K562 (cell line): ENCODE data around the gene SLC32A1. TPM values are rescaled to one million over a fixed set of nuclear protein-coding genes. Genes with fewer than 3 reads are reported as not detected.
A peak's percentile ranks its signal among the peaks of the same experiment; 100 is the strongest.

ENCODE experiments used
- CTBP1 ChIP-seq: fragments of 450-650 bp; IDR thresholded peaks from 2 replicates; pipeline ENCODE4 v1.6.1; 2016; ENCODE audit warnings: borderline replicate concordance
- EZH2 ChIP-seq: IDR thresholded peaks from 2 replicates; pipeline ENCODE4 v1.6.1; 2012; ENCODE audit warnings: low read depth, mild to moderate bottlenecking, inconsistent platforms, low read length, borderline replicate concordance
- JUN ChIP-seq, 2 experiments: sonication (generic) in 1 of 2; formaldehyde crosslinking in 1 of 2; IDR thresholded peaks; 2 replicates each; pipeline versions ENCODE4 v1.6.1 to v1.8.0; 2012 to 2022; ENCODE audit warnings: borderline replicate concordance in 2 of 2, mild to moderate bottlenecking in 2 of 2, improper control_type of control experiment in 1 of 2, low read depth in 1 of 2, low read length in 1 of 2, missing genetic modification reagents in 1 of 2
- L3MBTL2 ChIP-seq: fragments of 450-650 bp; IDR thresholded peaks from 2 replicates; pipeline ENCODE4 v1.6.1; 2016; ENCODE audit warnings: mild to moderate bottlenecking, moderate library complexity
- PPARD ChIP-seq: fragments of 250-450 bp; sonication (Bioruptor Pico); IDR thresholded peaks from 2 replicates; pipeline ENCODE4 v1.8.0; 2022; ENCODE audit warnings: inconsistent platforms, mild to moderate bottlenecking, moderate library complexity
- TAF9B ChIP-seq: fragments of 450-650 bp; IDR thresholded peaks from 2 replicates; pipeline ENCODE4 v1.6.1; 2018; ENCODE audit warnings: mild to moderate bottlenecking; ENCODE audit not compliant: partially characterized antibody
- TGIF2 ChIP-seq: sonication (generic); formaldehyde crosslinking; IDR thresholded peaks from 2 replicates; pipeline ENCODE4 v1.8.1; 2022; ENCODE audit warnings: mild to moderate bottlenecking, missing genetic modification reagents, moderate library complexity
- ZEB2 ChIP-seq: fragments of 450-650 bp; IDR thresholded peaks from 2 replicates; pipeline ENCODE4 v1.6.1; 2016
- ZNF175 ChIP-seq: fragments of 200-800 bp; sonication (Bioruptor generic); IDR thresholded peaks from 2 replicates; pipeline ENCODE4 v1.6.1; 2016; ENCODE audit warnings: low read depth, mild to moderate bottlenecking, missing genetic modification characterization, missing compliant biosample characterization
- ZNF232 ChIP-seq: sonication (generic); formaldehyde crosslinking; IDR thresholded peaks from 2 replicates; pipeline ENCODE4 v1.8.0; 2022; ENCODE audit warnings: mild to moderate bottlenecking, missing genetic modification reagents
- polyA plus RNA-seq, 8 experiments: library from polyadenylated mRNA; depleted of rRNA in 4 of 8; stranded (reverse) in 5 of 8; unstranded in 3 of 8; fragments of >200 nt; fragmentation: Nextera tagmentation in 2 of 8; fragmentation: Illumina TruSeq in 1 of 8; extraction: Ambion mirVana in 2 of 8; extraction: Trizol in 1 of 8; gene quantifications; 2 replicates each; pipeline versions ENCODE4 v1.2.1 to v1.2.3, GENCODE V29; 2011 to 2014; ENCODE audit warnings: inconsistent platforms in 1 of 8, missing spikeins in 1 of 8
- total RNA-seq, 7 experiments: library from RNA; depleted of rRNA in 6 of 7; stranded (reverse); fragments of >200 nt in 6 of 7; fragmentation: Illumina TruSeq in 2 of 7; extraction: Trizol in 2 of 7; gene quantifications; 2 replicates each; pipeline versions ENCODE4 v1.2.1 to v1.2.3, GENCODE V29; 2011 to 2021; ENCODE audit warnings: low replicate concordance in 1 of 7
- TF ChIP-seq, protein P1 (sequence below): fragments of 450-650 bp; IDR thresholded peaks from 2 replicates; pipeline ENCODE4 v1.6.1; 2016; ENCODE audit warnings: mild to moderate bottlenecking, moderate library complexity
- TF ChIP-seq, protein P2 (sequence below): fragments of 250-450 bp; sonication (Bioruptor Pico); IDR thresholded peaks from 2 replicates; pipeline ENCODE4 v1.4.0; 2020; ENCODE audit warnings: borderline replicate concordance
- TF ChIP-seq, protein P3 (sequence below): fragments of 450-650 bp; IDR thresholded peaks from 2 replicates; pipeline ENCODE4 v1.7.0; 2016; ENCODE audit warnings: borderline replicate concordance

The SLC32A1 gene
- total and polyA plus RNA-seq, 9 of the 15 experiments (the other 6 are each of a cell fraction or from before 2014, with no cell fraction given): not detected

DNA sequence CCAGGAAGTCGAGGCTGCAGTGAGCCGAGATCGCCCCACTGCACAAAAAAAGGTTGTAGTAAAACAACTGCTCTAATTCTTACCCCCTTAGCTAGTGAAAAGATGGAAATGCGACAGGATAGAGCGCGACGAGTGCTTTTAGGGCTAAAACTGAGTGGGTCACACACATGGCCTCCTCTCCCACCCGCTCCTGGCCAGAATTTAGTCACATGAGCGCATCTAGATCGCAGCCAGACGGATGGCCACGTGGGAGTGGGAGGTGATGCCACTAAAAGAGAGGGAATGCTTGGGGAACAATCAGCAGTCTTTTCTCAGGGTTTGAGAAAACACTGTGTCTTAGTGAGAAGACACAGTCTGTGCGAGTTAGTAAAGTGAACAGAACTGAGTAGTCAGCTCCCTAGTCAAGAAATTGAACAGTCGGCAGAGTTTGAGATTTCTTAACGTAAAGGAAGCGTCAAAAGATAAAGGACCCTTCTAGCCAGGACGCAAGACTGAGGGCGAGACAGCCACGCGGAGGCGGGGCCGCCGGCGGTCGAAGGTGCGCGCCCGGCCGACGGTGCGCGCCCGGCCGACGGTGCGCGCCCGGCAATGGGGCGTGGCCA is 23.3 kb downstream of the SLC32A1 start (continued):
- TF ChIP-seq, protein P1, sequence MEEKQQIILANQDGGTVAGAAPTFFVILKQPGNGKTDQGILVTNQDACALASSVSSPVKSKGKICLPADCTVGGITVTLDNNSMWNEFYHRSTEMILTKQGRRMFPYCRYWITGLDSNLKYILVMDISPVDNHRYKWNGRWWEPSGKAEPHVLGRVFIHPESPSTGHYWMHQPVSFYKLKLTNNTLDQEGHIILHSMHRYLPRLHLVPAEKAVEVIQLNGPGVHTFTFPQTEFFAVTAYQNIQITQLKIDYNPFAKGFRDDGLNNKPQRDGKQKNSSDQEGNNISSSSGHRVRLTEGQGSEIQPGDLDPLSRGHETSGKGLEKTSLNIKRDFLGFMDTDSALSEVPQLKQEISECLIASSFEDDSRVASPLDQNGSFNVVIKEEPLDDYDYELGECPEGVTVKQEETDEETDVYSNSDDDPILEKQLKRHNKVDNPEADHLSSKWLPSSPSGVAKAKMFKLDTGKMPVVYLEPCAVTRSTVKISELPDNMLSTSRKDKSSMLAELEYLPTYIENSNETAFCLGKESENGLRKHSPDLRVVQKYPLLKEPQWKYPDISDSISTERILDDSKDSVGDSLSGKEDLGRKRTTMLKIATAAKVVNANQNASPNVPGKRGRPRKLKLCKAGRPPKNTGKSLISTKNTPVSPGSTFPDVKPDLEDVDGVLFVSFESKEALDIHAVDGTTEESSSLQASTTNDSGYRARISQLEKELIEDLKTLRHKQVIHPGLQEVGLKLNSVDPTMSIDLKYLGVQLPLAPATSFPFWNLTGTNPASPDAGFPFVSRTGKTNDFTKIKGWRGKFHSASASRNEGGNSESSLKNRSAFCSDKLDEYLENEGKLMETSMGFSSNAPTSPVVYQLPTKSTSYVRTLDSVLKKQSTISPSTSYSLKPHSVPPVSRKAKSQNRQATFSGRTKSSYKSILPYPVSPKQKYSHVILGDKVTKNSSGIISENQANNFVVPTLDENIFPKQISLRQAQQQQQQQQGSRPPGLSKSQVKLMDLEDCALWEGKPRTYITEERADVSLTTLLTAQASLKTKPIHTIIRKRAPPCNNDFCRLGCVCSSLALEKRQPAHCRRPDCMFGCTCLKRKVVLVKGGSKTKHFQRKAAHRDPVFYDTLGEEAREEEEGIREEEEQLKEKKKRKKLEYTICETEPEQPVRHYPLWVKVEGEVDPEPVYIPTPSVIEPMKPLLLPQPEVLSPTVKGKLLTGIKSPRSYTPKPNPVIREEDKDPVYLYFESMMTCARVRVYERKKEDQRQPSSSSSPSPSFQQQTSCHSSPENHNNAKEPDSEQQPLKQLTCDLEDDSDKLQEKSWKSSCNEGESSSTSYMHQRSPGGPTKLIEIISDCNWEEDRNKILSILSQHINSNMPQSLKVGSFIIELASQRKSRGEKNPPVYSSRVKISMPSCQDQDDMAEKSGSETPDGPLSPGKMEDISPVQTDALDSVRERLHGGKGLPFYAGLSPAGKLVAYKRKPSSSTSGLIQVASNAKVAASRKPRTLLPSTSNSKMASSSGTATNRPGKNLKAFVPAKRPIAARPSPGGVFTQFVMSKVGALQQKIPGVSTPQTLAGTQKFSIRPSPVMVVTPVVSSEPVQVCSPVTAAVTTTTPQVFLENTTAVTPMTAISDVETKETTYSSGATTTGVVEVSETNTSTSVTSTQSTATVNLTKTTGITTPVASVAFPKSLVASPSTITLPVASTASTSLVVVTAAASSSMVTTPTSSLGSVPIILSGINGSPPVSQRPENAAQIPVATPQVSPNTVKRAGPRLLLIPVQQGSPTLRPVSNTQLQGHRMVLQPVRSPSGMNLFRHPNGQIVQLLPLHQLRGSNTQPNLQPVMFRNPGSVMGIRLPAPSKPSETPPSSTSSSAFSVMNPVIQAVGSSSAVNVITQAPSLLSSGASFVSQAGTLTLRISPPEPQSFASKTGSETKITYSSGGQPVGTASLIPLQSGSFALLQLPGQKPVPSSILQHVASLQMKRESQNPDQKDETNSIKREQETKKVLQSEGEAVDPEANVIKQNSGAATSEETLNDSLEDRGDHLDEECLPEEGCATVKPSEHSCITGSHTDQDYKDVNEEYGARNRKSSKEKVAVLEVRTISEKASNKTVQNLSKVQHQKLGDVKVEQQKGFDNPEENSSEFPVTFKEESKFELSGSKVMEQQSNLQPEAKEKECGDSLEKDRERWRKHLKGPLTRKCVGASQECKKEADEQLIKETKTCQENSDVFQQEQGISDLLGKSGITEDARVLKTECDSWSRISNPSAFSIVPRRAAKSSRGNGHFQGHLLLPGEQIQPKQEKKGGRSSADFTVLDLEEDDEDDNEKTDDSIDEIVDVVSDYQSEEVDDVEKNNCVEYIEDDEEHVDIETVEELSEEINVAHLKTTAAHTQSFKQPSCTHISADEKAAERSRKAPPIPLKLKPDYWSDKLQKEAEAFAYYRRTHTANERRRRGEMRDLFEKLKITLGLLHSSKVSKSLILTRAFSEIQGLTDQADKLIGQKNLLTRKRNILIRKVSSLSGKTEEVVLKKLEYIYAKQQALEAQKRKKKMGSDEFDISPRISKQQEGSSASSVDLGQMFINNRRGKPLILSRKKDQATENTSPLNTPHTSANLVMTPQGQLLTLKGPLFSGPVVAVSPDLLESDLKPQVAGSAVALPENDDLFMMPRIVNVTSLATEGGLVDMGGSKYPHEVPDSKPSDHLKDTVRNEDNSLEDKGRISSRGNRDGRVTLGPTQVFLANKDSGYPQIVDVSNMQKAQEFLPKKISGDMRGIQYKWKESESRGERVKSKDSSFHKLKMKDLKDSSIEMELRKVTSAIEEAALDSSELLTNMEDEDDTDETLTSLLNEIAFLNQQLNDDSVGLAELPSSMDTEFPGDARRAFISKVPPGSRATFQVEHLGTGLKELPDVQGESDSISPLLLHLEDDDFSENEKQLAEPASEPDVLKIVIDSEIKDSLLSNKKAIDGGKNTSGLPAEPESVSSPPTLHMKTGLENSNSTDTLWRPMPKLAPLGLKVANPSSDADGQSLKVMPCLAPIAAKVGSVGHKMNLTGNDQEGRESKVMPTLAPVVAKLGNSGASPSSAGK: peak; percentile 94
- TF ChIP-seq JUN (IDR thresholded peaks at IDR 0.05; ENCODE audit: borderline replicate concordance, low read depth, low read length): no peak
- no peak for TF ChIP-seq JUN (CRISPR knock-in tag; IDR thresholded peaks at IDR 0.05; ENCODE audit: borderline replicate concordance)
- no peak for TF ChIP-seq EZH2
- TF ChIP-seq ZNF232 (CRISPR knock-in tag): 0 out of 2 replicates have a peak, but pooled peaks have one; percentile 33
- peak; percentile 98 for TF ChIP-seq L3MBTL2
- TF ChIP-seq, protein P2, sequence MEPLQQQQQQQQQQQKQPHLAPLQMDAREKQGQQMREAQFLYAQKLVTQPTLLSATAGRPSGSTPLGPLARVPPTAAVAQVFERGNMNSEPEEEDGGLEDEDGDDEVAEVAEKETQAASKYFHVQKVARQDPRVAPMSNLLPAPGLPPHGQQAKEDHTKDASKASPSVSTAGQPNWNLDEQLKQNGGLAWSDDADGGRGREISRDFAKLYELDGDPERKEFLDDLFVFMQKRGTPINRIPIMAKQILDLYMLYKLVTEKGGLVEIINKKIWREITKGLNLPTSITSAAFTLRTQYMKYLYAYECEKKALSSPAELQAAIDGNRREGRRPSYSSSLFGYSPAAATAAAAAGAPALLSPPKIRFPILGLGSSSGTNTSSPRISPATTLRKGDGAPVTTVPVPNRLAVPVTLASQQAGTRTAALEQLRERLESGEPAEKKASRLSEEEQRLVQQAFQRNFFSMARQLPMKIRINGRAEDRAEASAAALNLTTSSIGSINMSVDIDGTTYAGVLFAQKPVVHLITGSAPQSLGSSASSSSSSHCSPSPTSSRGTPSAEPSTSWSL: no peak
- TF ChIP-seq ZNF175 (CRISPR knock-in tag): 0 out of 2 replicates have a peak, but pooled peaks have one; percentile 9
- TF ChIP-seq, protein P3, sequence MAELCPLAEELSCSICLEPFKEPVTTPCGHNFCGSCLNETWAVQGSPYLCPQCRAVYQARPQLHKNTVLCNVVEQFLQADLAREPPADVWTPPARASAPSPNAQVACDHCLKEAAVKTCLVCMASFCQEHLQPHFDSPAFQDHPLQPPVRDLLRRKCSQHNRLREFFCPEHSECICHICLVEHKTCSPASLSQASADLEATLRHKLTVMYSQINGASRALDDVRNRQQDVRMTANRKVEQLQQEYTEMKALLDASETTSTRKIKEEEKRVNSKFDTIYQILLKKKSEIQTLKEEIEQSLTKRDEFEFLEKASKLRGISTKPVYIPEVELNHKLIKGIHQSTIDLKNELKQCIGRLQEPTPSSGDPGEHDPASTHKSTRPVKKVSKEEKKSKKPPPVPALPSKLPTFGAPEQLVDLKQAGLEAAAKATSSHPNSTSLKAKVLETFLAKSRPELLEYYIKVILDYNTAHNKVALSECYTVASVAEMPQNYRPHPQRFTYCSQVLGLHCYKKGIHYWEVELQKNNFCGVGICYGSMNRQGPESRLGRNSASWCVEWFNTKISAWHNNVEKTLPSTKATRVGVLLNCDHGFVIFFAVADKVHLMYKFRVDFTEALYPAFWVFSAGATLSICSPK: no peak
- 0 out of 2 replicates have a peak, but pooled peaks have one; percentile 2 for TF ChIP-seq TGIF2 (CRISPR knock-in tag)
- TF ChIP-seq PPARD (CRISPR knock-in tag): no peak
- TF ChIP-seq CTBP1: peak; percentile 89
- no peak for TF ChIP-seq ZEB2
- no peak for TF ChIP-seq TAF9B
